GM10248 (cell line): ENCODE results near the gene ENTPD8.
"Not testable (repeated sequence)": the region's sequence is repeated elsewhere in the genome, so short reads cannot be mapped to it uniquely, and the experiment has no call there.

Source experiments
- CTCF ChIA-PET: fragments of 300-600 bp; sonication (Branson Sonifier 250); formaldehyde crosslinking; extraction: SDS; loops from one replicate; lab custom pipeline; 2021; ENCODE audit warnings: antibody characterized with exemption; lab: Yijun Ruan, JAX
- POLR2A ChIA-PET: fragments of 350-650 bp; sonication (Branson Sonifier 250); formaldehyde crosslinking; extraction: SDS; loops from one replicate; lab custom pipeline; 2020; ENCODE audit warnings: antibody characterized with exemption; lab: Yijun Ruan, JAX
- DNase-seq: peaks from one replicate; pipeline ENCODE4 v3.0.0; 2012; ENCODE audit errors: extremely low spot score
- TF ChIP-seq, protein P1 (sequence below): IDR thresholded peaks from 2 replicates; pipeline ENCODE4 v1.5.1; 2012; ENCODE audit warnings: mild to moderate bottlenecking, low read depth; ENCODE audit errors: extremely low read depth, missing control alignments, control extremely low read depth

The ENTPD8 gene

GRCh38 chr9:137387891-137388560, 53.1 kb downstream of the ENTPD8 start:
- POLR2A ChIA-PET = no interaction called here
- CTCF ChIA-PET = no interaction called here
- no peak for DNase-seq
- TF ChIP-seq, protein P1, sequence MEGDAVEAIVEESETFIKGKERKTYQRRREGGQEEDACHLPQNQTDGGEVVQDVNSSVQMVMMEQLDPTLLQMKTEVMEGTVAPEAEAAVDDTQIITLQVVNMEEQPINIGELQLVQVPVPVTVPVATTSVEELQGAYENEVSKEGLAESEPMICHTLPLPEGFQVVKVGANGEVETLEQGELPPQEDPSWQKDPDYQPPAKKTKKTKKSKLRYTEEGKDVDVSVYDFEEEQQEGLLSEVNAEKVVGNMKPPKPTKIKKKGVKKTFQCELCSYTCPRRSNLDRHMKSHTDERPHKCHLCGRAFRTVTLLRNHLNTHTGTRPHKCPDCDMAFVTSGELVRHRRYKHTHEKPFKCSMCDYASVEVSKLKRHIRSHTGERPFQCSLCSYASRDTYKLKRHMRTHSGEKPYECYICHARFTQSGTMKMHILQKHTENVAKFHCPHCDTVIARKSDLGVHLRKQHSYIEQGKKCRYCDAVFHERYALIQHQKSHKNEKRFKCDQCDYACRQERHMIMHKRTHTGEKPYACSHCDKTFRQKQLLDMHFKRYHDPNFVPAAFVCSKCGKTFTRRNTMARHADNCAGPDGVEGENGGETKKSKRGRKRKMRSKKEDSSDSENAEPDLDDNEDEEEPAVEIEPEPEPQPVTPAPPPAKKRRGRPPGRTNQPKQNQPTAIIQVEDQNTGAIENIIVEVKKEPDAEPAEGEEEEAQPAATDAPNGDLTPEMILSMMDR = no peak

DNA sequence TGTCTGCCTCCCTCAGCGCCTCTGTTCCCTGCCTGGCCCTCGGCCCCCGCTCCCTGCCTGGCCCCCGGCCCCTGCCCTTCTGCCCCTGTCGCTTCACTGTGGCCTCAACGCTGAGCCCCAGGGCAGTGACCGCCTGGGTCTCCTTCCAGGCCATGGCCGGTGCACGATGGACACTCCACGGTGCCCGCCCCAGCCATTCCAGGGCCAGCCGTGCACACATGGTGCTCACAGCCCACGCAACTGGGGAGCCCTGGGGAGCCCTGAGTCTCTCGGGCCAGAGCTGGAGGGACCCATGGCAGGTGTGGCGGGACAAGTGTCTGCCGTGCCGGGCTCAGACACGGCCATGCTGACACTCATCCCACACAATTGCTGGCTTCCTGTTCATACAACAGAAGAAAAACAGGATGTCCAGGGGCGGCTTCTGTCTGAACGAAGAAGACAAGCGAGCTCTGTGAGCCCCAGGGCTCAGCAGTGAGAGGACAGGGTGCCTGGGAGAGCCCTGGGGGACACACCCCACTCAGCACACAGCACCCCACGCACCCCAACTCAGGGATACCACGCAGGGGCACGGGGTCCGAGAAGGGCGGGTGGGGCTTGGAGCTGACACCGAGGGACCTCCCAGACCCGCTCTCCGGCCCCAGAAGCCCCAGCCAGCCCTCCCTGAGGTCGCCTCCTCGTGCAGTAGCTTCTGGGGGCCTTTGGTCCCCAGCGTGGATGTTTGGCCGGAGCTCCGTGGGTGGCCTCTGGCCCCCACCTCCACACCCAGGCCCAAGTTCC, 53.9 kb downstream of the ENTPD8 start:
- TF ChIP-seq, protein P1 = no peak
- CTCF ChIA-PET = no interaction called here
- no peak for DNase-seq
- POLR2A ChIA-PET = no interaction called here

GRCh38 chr9:137386507-137387113, 54.5 kb downstream of the ENTPD8 start:
- DNase-seq, POLR2A ChIA-PET, CTCF ChIA-PET: not testable (repeated sequence)

DNA sequence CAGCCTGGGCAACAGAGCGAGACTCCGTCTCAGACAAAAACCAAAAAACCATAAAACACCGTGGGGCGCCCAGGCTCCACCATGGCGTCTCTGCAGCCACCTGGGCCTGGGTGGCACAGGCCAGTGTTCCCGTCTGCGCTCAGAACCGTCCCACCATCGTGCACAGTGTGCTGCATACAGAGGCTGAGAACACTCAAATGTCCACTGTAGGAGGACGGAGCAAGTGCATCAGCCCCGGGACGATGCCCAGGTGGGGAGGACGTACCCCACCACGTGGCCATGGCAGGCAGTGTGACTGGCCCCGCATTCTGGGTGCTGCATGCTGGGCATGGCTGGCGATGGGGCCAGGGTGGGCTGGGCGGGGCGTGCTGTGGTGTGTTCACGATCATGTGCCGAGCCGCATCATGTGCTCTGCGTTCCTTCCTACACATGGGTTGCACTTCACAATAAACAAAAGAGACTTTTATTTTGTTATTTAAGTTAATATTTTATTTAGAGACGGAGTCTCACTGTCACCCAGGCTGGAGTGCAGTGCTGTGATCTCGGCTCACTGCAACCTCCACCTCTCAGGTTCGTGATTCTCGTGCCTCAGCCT, 56.0 kb downstream of the ENTPD8 start:
- ChIA-PET POLR2A (no interaction called here), CTCF (no interaction called here)
- TF ChIP-seq, protein P1 = no peak
- no peak for DNase-seq
